ENCODE results near the gene CCNQ. TPM values are rescaled to one million over a fixed set of nuclear protein-coding genes. Genes with fewer than 3 reads are reported as not detected.
A peak's percentile ranks its signal among the peaks of the same experiment; 100 is the strongest.

CCNQ gene
- total RNA-seq, 1 experiment from 2014 or later, result 30.4 TPM

- Histone ChIP-seq H3K27me3 (ENCODE audit: control insufficient read depth, insufficient read depth, low read length) (no peaks in the 10 kb centered on the region), H3K36me3 (replicated peaks; ENCODE audit: control insufficient read depth, insufficient read depth, low read length) (no peaks in the 10 kb centered on the region), H3K4me3 (ENCODE audit: insufficient read depth, low read depth, low read length) (no peak overlapping the region)
- DNase-seq, result peak; percentile 92
Observed at GRCh38 chrX:153539171-153539978, 59.6 kb downstream of the CCNQ start.

GRCh38 chrX:153538424-153538823, 60.5 kb downstream of the CCNQ start:
- Histone ChIP-seq H3K36me3 (replicated peaks; ENCODE audit: control insufficient read depth, insufficient read depth, low read length) (no peaks in the 10 kb centered on the region), H3K4me3 (ENCODE audit: insufficient read depth, low read depth, low read length) (no peak overlapping the region), H3K27me3 (ENCODE audit: control insufficient read depth, insufficient read depth, low read length) (no peaks in the 10 kb centered on the region)
- no peak for DNase-seq

Other genes starting within 250 kb of the CCNQ start
- not detected in 2 replicates for gene PNMA6E, start 197.8 kb downstream of the CCNQ start, total RNA-seq (2014; rRNA removed; shearing (Covaris generic))
- not detected in 2 replicates for gene ZFP92, start 187.7 kb downstream of the CCNQ start, total RNA-seq (2014; rRNA removed; shearing (Covaris generic))
- gene TREX2, start 153.1 kb downstream of the CCNQ start, total RNA-seq (2014; rRNA removed; shearing (Covaris generic)), result 0.11 and 1.8 TPM in 2 replicates
- 41.5 and 47.2 TPM in 2 replicates for gene HAUS7, start 128.6 kb downstream of the CCNQ start, total RNA-seq (2014; rRNA removed; shearing (Covaris generic))
- gene BGN, start 104.2 kb downstream of the CCNQ start, total RNA-seq (2014; rRNA removed; shearing (Covaris generic)), result 0.83 and 1.1 TPM in 2 replicates
- not detected in 2 replicates for gene ATP2B3, start 81.5 kb downstream of the CCNQ start, total RNA-seq (2014; rRNA removed; shearing (Covaris generic))
- gene DUSP9, start 48.1 kb upstream of the CCNQ start, total RNA-seq (2014; rRNA removed; shearing (Covaris generic)), result 2.3 and 3.3 TPM in 2 replicates
- gene PNCK, start 74.7 kb upstream of the CCNQ start, total RNA-seq (2014; rRNA removed; shearing (Covaris generic)), result 1.7 and 5.5 TPM in 2 replicates
- 29.4 and 40.2 TPM in 2 replicates for gene SLC6A8, start 88.8 kb upstream of the CCNQ start, total RNA-seq (2014; rRNA removed; shearing (Covaris generic))
- 95.0 and 176 TPM in 2 replicates for gene BCAP31, start 125.2 kb upstream of the CCNQ start, total RNA-seq (2014; rRNA removed; shearing (Covaris generic))
- gene ABCD1, start 125.7 kb upstream of the CCNQ start, total RNA-seq (2014; rRNA removed; shearing (Covaris generic)), result 12.2 and 17.1 TPM in 2 replicates
- gene PLXNB3, start 165.1 kb upstream of the CCNQ start, total RNA-seq (2014; rRNA removed; shearing (Covaris generic)), result 0.07 TPM in 1 of 2 replicates, not detected in the other
- gene SRPK3, start 181.9 kb upstream of the CCNQ start, total RNA-seq (2014; rRNA removed; shearing (Covaris generic)), result not detected in 2 replicates
- gene IDH3G, start 195.2 kb upstream of the CCNQ start, total RNA-seq (2014; rRNA removed; shearing (Covaris generic)), result 63.3 and 76.2 TPM in 2 replicates
- 148 and 198 TPM in 2 replicates for gene SSR4, start 195.5 kb upstream of the CCNQ start, total RNA-seq (2014; rRNA removed; shearing (Covaris generic))
- gene PDZD4, start 231.4 kb upstream of the CCNQ start, total RNA-seq (2014; rRNA removed; shearing (Covaris generic)), result 73.0 and 76.3 TPM in 2 replicates